Transverse colon (tissue), 4 donors: Measurements from ENCODE around the gene PRKCA. TPM values are rescaled to one million over a fixed set of nuclear protein-coding genes. Genes with fewer than 3 reads are reported as not detected.

ENCODE experiments used
- DNase-seq: peaks from one replicate; pipeline ENCODE4 v3.0.0-alpha.2; 2019
- H3K27ac ChIP-seq, 4 donors: fragments of 200-600 bp; sonication (generic); 2 replicates each; pipeline ENCODE4 v1.5.1; 2016 to 2018; ENCODE audit warnings: inconsistent platforms in 4 of 4
- H3K27me3 ChIP-seq: fragments of 200-600 bp; sonication (generic); 2 replicates; pipeline ENCODE4 v1.5.1; 2017; ENCODE audit warnings: inconsistent platforms
- H3K36me3 ChIP-seq, 4 donors: fragments of 200-600 bp; sonication (generic); 2 replicates each; pipeline ENCODE4 v1.5.1; 2017 to 2019; ENCODE audit warnings: inconsistent platforms in 4 of 4
- H3K4me1 ChIP-seq, 4 donors: fragments of 200-600 bp; sonication (generic); 2 replicates each; pipeline ENCODE4 v1.5.1; 2017 to 2020; ENCODE audit warnings: inconsistent platforms in 4 of 4
- H3K4me3 ChIP-seq, 4 donors: fragments of 200-600 bp; sonication (generic); 1 replicate in 1 of 4; 2 replicates in 3 of 4; pipeline versions ENCODE4 v1.5.1 to v1.6.1; 2017 to 2019; ENCODE audit warnings: inconsistent platforms in 4 of 4
- H3K9me3 ChIP-seq, 2 donors: fragments of 200-600 bp; sonication (generic); 2 replicates each; pipeline ENCODE4 v1.5.1; 2017 to 2019; ENCODE audit warnings: inconsistent platforms in 2 of 2
- EP300 ChIP-seq: sonication (generic); formaldehyde crosslinking; IDR thresholded peaks from one replicate; pipeline ENCODE4 v1.6.1; 2017; ENCODE audit warnings: antibody characterized with exemption, low read depth
- POLR2A ChIP-seq: fragments of 450-650 bp; IDR thresholded peaks from one replicate; pipeline ENCODE4 v1.6.1; 2016; ENCODE audit warnings: antibody characterized with exemption, mild to moderate bottlenecking, moderate library complexity
- POLR2AphosphoS5 ChIP-seq, 3 donors: sonication (generic); formaldehyde crosslinking; IDR thresholded peaks; one replicate each; pipeline ENCODE4 v1.6.1; 2016; ENCODE audit warnings: antibody characterized with exemption in 3 of 3
- WGBS, 2 donors: methylation state at CpG; one replicate each; pipeline ENCODE4 v1.1.5; 2018; ENCODE audit warnings: low coverage in 1 of 2; 5-methylcytosine and 5-hydroxymethylcytosine counted together
- in situ Hi-C, 4 donors: fragments of 200-750 bp; cut with MboI; loops; one replicate each; pipeline versions ENCODE4 v1.15.0 to v1.15.1; 2017; ENCODE audit warnings: low sequenced_read_pairs in 3 of 4, low pct_ligation_motif_present in 1 of 4, low pct_unique_long_range_greater_than_20kb in 1 of 4
- intact Hi-C: fragments of 100-400 bp; cut with DNase I; formaldehyde crosslinking; loops from one replicate; pipeline ENCODE4 v1.15.1; 2023; ENCODE audit warnings: low total_unique reads
- total RNA-seq, 4 donors: library from RNA; depleted of rRNA; stranded (reverse); fragments of >200 nt; gene quantifications; one replicate each; pipeline ENCODE4 v1.1.0, GENCODE V29; 2016
- TF ChIP-seq, protein P1 (sequence below), 5 experiments: fragments of 200-600 bp in 3 of 5; fragments of 450-650 bp in 2 of 5; sonication (generic) in 3 of 5; IDR thresholded peaks; 1 replicate in 2 of 5; 2 replicates in 3 of 5; pipeline ENCODE4 v1.5.1; 2016 to 2017; ENCODE audit warnings: antibody characterized with exemption in 5 of 5, inconsistent platforms in 3 of 5, mild to moderate bottlenecking in 2 of 5, moderate library complexity in 1 of 5

Gene PRKCA
- total RNA-seq, 4 donors from 2014 or later: 16.1 to 49.7 (median 31.7) TPM

DNA sequence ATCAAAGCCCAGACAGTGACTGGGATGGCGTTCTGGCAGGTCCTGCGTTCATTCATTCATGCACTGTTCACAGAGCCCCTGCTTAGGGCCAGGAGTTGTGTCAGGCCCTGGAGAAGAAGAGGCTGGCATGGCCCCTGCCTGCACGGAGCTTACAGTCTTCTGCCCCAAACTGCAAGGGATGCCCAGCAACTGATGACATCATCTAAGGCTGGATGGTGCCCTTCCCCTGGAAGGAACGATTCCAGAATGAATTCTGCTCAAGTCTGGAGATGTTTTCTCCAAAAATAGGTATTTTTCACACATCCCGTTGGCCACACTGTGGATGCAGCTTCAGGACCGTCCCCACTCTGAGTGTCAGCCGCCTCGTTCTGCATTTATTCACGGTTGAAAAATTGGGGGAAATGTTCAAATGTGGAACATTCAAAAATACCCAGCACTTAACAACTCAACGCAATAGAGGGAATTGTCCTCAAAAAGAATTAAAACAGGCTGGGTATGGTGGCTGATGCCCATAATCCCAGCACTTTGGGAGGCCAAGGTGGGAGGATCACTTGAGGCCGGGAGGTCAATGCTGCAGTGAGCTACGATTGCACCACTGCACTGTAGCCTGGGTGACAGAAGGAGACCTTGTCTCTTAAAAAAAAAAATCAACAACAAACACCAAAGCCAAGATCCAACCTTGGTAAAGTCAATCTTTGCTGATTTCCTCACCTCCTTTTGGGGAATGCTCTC is 508.7 kb downstream of the PRKCA start:
- DNase-seq: no peak
- no peak overlapping the region for H3K27ac ChIP-seq
- H3K4me3 ChIP-seq: no peak overlapping the region
- in situ Hi-C loops (no loop called here), intact Hi-C loops (no loop called here)
- H3K4me1 ChIP-seq: no peaks in the 10 kb centered on the region
- TF ChIP-seq POLR2AphosphoS5 (IDR thresholded peaks at IDR 0.05): no peak
- TF ChIP-seq EP300: no peak
- TF ChIP-seq, protein P1, sequence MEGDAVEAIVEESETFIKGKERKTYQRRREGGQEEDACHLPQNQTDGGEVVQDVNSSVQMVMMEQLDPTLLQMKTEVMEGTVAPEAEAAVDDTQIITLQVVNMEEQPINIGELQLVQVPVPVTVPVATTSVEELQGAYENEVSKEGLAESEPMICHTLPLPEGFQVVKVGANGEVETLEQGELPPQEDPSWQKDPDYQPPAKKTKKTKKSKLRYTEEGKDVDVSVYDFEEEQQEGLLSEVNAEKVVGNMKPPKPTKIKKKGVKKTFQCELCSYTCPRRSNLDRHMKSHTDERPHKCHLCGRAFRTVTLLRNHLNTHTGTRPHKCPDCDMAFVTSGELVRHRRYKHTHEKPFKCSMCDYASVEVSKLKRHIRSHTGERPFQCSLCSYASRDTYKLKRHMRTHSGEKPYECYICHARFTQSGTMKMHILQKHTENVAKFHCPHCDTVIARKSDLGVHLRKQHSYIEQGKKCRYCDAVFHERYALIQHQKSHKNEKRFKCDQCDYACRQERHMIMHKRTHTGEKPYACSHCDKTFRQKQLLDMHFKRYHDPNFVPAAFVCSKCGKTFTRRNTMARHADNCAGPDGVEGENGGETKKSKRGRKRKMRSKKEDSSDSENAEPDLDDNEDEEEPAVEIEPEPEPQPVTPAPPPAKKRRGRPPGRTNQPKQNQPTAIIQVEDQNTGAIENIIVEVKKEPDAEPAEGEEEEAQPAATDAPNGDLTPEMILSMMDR (IDR thresholded peaks at IDR 0.05): no peak
- no peak for TF ChIP-seq POLR2A
- no peaks in the 10 kb centered on the region for H3K36me3 ChIP-seq
- no peaks in the 10 kb centered on the region for H3K27me3 ChIP-seq
- 86 to 87% methylated on average over 7 to 12 of the region's 12 CpGs for WGBS, 2 donors
- no peaks in the 10 kb centered on the region for H3K9me3 ChIP-seq

DNA sequence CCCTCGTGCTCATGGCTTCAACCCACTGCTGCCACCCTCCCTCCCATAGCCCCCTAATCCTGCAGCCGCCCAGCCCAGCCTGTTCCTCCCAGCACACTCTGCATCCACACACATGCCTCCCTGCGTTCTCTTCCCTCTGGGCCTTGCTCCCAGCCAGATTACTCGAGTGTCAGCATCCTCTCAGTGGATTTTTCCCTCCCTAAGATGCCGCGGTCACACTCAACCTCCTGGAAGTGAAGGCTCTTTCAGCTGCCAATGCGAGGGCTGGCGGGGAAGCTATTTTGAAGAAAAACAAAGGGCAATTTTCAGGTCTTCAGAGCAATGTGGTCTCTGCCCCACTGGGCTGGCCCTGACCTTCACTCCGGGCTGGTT is 509.3 kb downstream of the PRKCA start:
- intact Hi-C loops: no loop called here
- TF ChIP-seq POLR2AphosphoS5 (IDR thresholded peaks at IDR 0.05): no peak
- TF ChIP-seq, protein P1 (IDR thresholded peaks at IDR 0.05): no peak
- TF ChIP-seq EP300: no peak
- no peak for TF ChIP-seq POLR2A
- no peak overlapping the region for H3K4me3 ChIP-seq
- in situ Hi-C loops: no loop called here
- H3K9me3 ChIP-seq: no peaks in the 10 kb centered on the region
- no peak overlapping the region for H3K27ac ChIP-seq
- no peaks in the 10 kb centered on the region for H3K4me1 ChIP-seq
- H3K27me3 ChIP-seq: no peaks in the 10 kb centered on the region
- DNase-seq: no peak
- H3K36me3 ChIP-seq: no peaks in the 10 kb centered on the region
- WGBS, 2 donors: 70 to 73% methylated on average over 2 to 9 of the region's 9 CpGs

DNA sequence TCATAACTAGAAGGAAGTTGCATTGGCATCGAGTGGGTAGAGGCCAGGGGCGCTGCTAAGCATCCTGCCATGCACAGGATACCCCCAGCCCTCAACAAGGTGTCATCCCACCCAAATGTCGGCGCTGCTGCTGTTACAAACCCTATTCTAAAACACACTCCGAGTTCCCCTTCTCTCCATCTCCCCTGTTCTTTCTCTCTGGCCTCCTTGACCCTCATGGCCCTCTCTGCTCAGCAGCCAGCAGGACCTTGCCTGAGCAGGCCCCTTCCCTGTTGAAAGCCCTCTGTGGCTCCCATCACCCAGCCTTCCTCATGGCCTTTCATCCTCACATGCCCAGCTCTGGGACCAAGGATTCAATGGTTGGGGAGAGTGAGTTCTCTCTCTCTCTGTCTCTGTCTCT is 510.2 kb downstream of the PRKCA start:
- TF ChIP-seq EP300: no peak
- no peak for TF ChIP-seq POLR2AphosphoS5 (IDR thresholded peaks at IDR 0.05)
- TF ChIP-seq, protein P1 (IDR thresholded peaks at IDR 0.05): no peak
- TF ChIP-seq POLR2A: no peak
- in situ Hi-C loops: no loop called here
- 85 to 100% methylated on average over 3 to 5 of the region's 5 CpGs for WGBS, 2 donors

DNA sequence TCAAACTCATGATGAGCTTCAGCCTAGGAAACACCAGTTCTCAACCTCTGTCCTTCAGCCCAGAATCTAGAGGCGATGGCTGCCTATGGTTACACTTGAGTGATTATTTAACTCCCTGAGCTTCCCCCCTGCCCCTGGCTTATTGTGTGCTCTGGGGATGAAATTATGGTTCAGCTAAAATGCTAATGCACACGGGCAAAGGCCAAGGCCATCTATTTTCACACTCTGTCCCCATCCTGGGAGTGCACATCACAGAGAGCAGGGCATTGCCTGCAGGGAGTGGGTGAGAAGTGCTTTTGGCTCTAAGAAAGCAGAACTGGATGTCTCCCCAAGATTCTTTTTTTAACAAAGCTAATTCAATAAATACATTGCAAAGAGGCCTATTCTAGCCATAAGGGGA is 510.9 kb downstream of the PRKCA start:
- in situ Hi-C loops (no loop called here), intact Hi-C loops (no loop called here)
- Histone ChIP-seq H3K27ac (no peak overlapping the region), H3K9me3 (no peaks in the 10 kb centered on the region), H3K27me3 (no peaks in the 10 kb centered on the region), H3K4me1 (no peaks in the 10 kb centered on the region), H3K4me3 (no peak overlapping the region), H3K36me3 (no peaks in the 10 kb centered on the region)
- WGBS, 2 donors: 50% methylated on average over 2 of the region's 2 CpGs; no CpG with 5 or more reads in 1 of the 2 donors
- no peak for DNase-seq
- TF ChIP-seq, protein P1 (IDR thresholded peaks at IDR 0.05): no peak
- TF ChIP-seq EP300: no peak
- TF ChIP-seq POLR2A: no peak
- TF ChIP-seq POLR2AphosphoS5 (IDR thresholded peaks at IDR 0.05): no peak

More for the DNA sequence above, 510.2 kb downstream of the PRKCA start:
- DNase-seq: no peak
- Histone ChIP-seq H3K27me3 (no peaks in the 10 kb centered on the region), H3K27ac (no peak overlapping the region), H3K4me1 (no peaks in the 10 kb centered on the region), H3K9me3 (no peaks in the 10 kb centered on the region), H3K4me3 (no peak overlapping the region), H3K36me3 (no peaks in the 10 kb centered on the region)
- intact Hi-C loops: no loop called here
